Hepatocyte (in vitro differentiated cells): Measurements from ENCODE around the gene DIPK1B. TPM values are rescaled to one million over a fixed set of nuclear protein-coding genes. Genes with fewer than 3 reads are reported as not detected.

Experiments
- DNase-seq: peaks from one replicate; pipeline ENCODE4 v3.0.0-alpha.2; 2016; ENCODE audit warnings: low spot score
- H2AFZ ChIP-seq: fragments of 200-600 bp; sonication (generic); 2 replicates; pipeline ENCODE4 v1.6.0; 2016; ENCODE audit warnings: antibody characterized with exemption, mild to moderate bottlenecking
- H3K27ac ChIP-seq: fragments of 200-600 bp; sonication (generic); 2 replicates; pipeline ENCODE4 v1.5.1; 2016; ENCODE audit warnings: mild to moderate bottlenecking
- H3K27me3 ChIP-seq: fragments of 200-600 bp; sonication (generic); 2 replicates; pipeline ENCODE4 v1.6.1; 2016
- H3K36me3 ChIP-seq: fragments of 200-600 bp; sonication (generic); replicated peaks from 2 replicates; pipeline ENCODE4 v1.5.1; 2016; ENCODE audit warnings: low read depth; ENCODE audit not compliant: insufficient read depth
- H3K4me1 ChIP-seq: fragments of 200-600 bp; sonication (generic); 2 replicates; pipeline ENCODE4 v1.5.1; 2016; ENCODE audit warnings: mild to moderate bottlenecking, moderate library complexity; ENCODE audit not compliant: insufficient read depth
- H3K4me2 ChIP-seq: fragments of 200-600 bp; sonication (generic); 2 replicates; pipeline ENCODE4 v1.6.0; 2016
- H3K4me3 ChIP-seq: fragments of 200-600 bp; sonication (generic); 2 replicates; pipeline ENCODE4 v1.5.1; 2016; ENCODE audit warnings: mild to moderate bottlenecking
- H3K79me2 ChIP-seq: fragments of 200-600 bp; sonication (generic); 2 replicates; pipeline ENCODE4 v1.6.0; 2017; ENCODE audit warnings: mild to moderate bottlenecking
- H3K9me2 ChIP-seq: fragments of 200-600 bp; sonication (generic); replicated peaks from 2 replicates; pipeline ENCODE4 v1.6.0; 2017; ENCODE audit warnings: mild to moderate bottlenecking; ENCODE audit not compliant: insufficient read depth
- H3K9me3 ChIP-seq: fragments of 200-600 bp; sonication (generic); 2 replicates; pipeline ENCODE4 v1.5.1; 2016; ENCODE audit warnings: low read depth, mild to moderate bottlenecking
- H4K20me1 ChIP-seq: fragments of 200-600 bp; sonication (generic); 2 replicates; pipeline ENCODE4 v1.6.0; 2016; ENCODE audit warnings: mild to moderate bottlenecking; ENCODE audit not compliant: insufficient read depth, poor library complexity, severe bottlenecking
- EZH2 ChIP-seq: fragments of 200-600 bp; sonication (generic); IDR thresholded peaks from 2 replicates; pipeline ENCODE4 v1.6.1; 2016; ENCODE audit warnings: antibody characterized with exemption, mild to moderate bottlenecking, borderline replicate concordance
- EZH2phosphoT487 ChIP-seq: fragments of 200-600 bp; sonication (generic); IDR thresholded peaks from one replicate; pipeline ENCODE4 v1.6.1; 2018; ENCODE audit warnings: antibody characterized with exemption, mild to moderate bottlenecking, low read depth, moderate library complexity; ENCODE audit not compliant: unreplicated experiment, severe bottlenecking
- WGBS: methylation state at CpG from one replicate; pipeline ENCODE4 v1.1.6; 2016; ENCODE audit warnings: low lambda C conversion rate; ENCODE audit errors: missing lambda C conversion rate; 5-methylcytosine and 5-hydroxymethylcytosine counted together
- polyA plus RNA-seq: library from polyadenylated mRNA; unstranded; fragments of >200 nt; fragmentation: Nextera tagmentation; extraction: Ambion mirVana; gene quantifications from 2 replicates; pipeline ENCODE4 v1.2.1, GENCODE V29; 2016
- total RNA-seq: library from RNA; depleted of rRNA; stranded (reverse); fragments of >200 nt; gene quantifications from 2 replicates; pipeline ENCODE4 v1.2.3, GENCODE V29; 2014
- TF ChIP-seq, protein P1 (sequence below): fragments of 200-600 bp; sonication (generic); IDR thresholded peaks from 2 replicates; pipeline ENCODE4 v1.5.1; 2016; ENCODE audit warnings: antibody characterized with exemption, mild to moderate bottlenecking; ENCODE audit not compliant: poor library complexity

The DIPK1B gene
- total and polyA plus RNA-seq, 2 experiments from 2014 or later, result 33.3 to 39.4 TPM

GRCh38 chr9:136691316-136692184 is 20.8 kb upstream of the DIPK1B start:
- 87% methylated on average over 23 of the region's 29 CpGs for WGBS
- H3K36me3 ChIP-seq, result no peaks in the 10 kb centered on the region
- H3K27me3 ChIP-seq, result no peaks in the 10 kb centered on the region
- H3K4me2 ChIP-seq, result no peak overlapping the region
- H4K20me1 ChIP-seq, result no peaks in the 10 kb centered on the region
- no peak for DNase-seq
- TF ChIP-seq EZH2phosphoT487 (no peak), EZH2 (no peak)
- TF ChIP-seq, protein P1, sequence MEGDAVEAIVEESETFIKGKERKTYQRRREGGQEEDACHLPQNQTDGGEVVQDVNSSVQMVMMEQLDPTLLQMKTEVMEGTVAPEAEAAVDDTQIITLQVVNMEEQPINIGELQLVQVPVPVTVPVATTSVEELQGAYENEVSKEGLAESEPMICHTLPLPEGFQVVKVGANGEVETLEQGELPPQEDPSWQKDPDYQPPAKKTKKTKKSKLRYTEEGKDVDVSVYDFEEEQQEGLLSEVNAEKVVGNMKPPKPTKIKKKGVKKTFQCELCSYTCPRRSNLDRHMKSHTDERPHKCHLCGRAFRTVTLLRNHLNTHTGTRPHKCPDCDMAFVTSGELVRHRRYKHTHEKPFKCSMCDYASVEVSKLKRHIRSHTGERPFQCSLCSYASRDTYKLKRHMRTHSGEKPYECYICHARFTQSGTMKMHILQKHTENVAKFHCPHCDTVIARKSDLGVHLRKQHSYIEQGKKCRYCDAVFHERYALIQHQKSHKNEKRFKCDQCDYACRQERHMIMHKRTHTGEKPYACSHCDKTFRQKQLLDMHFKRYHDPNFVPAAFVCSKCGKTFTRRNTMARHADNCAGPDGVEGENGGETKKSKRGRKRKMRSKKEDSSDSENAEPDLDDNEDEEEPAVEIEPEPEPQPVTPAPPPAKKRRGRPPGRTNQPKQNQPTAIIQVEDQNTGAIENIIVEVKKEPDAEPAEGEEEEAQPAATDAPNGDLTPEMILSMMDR, result no peak
- no peak overlapping the region for H2AFZ ChIP-seq
- H3K27ac ChIP-seq, result no peak overlapping the region
- no peak overlapping the region for H3K4me3 ChIP-seq
- H3K79me2 ChIP-seq, result peaks cover 3% of the 10 kb centered on the region
- H3K9me2 ChIP-seq, result no peaks in the 10 kb centered on the region
- no peaks in the 10 kb centered on the region for H3K9me3 ChIP-seq
- H3K4me1 ChIP-seq, result peaks cover 29% of the 10 kb centered on the region

GRCh38 chr9:136692185-136693134 is 19.9 kb upstream of the DIPK1B start:
- no peak for DNase-seq
- peaks cover 31% of the 10 kb centered on the region for H3K4me1 ChIP-seq
- H3K4me3 ChIP-seq, result no peak overlapping the region
- peak overlapping the region; percentile 47 for H3K4me2 ChIP-seq
- H3K79me2 ChIP-seq, result no peaks in the 10 kb centered on the region
- H3K27me3 ChIP-seq, result no peaks in the 10 kb centered on the region
- H3K27ac ChIP-seq, result peak overlapping the region; percentile 98
- no peak for TF ChIP-seq EZH2phosphoT487
- H3K36me3 ChIP-seq, result no peaks in the 10 kb centered on the region
- no peaks in the 10 kb centered on the region for H3K9me2 ChIP-seq
- H4K20me1 ChIP-seq, result no peaks in the 10 kb centered on the region
- WGBS, result 90% methylated on average over 46 of the region's 46 CpGs
- no peaks in the 10 kb centered on the region for H3K9me3 ChIP-seq
- H2AFZ ChIP-seq, result no peak overlapping the region

- H3K9me3 ChIP-seq, result no peaks in the 10 kb centered on the region
- peak overlapping the region; percentile 47 for H3K4me2 ChIP-seq
- no peak for DNase-seq
- H3K27me3 ChIP-seq, result no peaks in the 10 kb centered on the region
- H3K4me1 ChIP-seq, result peaks cover 32% of the 10 kb centered on the region
- no peak overlapping the region for H2AFZ ChIP-seq
- no peaks in the 10 kb centered on the region for H3K9me2 ChIP-seq
- no peak overlapping the region for H3K4me3 ChIP-seq
- no peaks in the 10 kb centered on the region for H3K36me3 ChIP-seq
- TF ChIP-seq EZH2phosphoT487 (no peak), EZH2 (no peak)
- TF ChIP-seq, protein P1, result no peak
- 86% methylated on average over 14 of the region's 14 CpGs for WGBS
- H3K27ac ChIP-seq, result peak overlapping the region; percentile 98
- H4K20me1 ChIP-seq, result no peaks in the 10 kb centered on the region
- H3K79me2 ChIP-seq, result no peaks in the 10 kb centered on the region
Observed at GRCh38 chr9:136693135-136693489, 19.3 kb upstream of the DIPK1B start.
